ENCODE measurements around the gene CGB1.
"Not testable (repeated sequence)": the region's sequence is repeated elsewhere in the genome, so short reads cannot be mapped to it uniquely, and the experiment has no call there.

The CGB1 gene

DNA sequence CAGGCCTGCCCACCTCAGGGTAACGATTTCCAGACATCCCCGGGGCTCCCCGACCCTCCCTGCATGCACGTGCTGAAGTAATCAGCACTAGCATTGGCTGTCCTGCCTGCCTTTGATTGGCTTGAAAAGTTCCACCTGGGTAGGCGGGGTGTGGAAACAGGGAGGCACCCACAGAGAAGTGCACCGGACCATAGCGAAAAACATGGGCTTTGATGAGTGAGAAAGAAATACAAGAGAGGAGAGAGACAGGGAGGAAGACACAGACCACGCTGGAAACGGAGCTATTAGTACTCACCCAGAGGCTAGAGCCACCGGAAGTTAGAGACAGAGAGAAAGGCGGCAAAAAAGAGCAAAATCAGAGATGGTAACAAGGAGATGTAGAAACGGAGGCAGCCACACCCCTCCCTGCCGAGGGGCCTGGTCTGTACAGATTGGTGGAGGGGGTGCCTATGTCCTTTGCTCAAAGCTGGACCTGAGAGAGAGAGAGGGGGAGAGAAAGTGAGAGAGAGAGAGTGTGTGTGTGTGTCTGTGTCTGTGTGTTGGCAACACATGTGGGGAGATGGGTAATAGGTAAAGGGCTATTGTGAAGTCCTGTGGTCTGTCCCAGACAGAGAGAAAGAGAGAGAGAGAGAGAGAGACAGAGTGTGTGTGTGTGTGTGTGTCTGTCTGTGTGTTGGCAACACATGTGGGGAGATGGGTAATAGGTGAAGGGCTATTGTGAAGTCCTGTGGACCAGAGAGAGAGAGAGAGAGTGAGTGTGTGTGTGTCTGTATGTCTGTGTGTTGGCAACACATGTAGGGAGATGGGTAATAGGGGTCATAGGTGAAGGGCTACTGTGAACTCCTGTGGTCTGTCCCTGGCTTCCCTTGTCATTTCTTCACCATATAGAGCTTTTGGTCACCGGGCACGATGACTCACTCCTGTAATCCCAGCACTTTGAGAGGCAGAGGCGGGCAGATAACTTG, 15.5 kb downstream of the CGB1 start:
- no peak overlapping the region for H3K9ac ChIP-seq (ENCODE audit: low read depth, low read length)
- no peaks in the 10 kb centered on the region for H3K36me3 ChIP-seq (ENCODE audit: insufficient read depth, low read length)
- no peaks in the 10 kb centered on the region for H3K9me3 ChIP-seq (ENCODE audit: control insufficient read depth, insufficient read depth, low read length)
- peaks cover 12% of the 10 kb centered on the region; the same call in 1 of the 2 replicates for H3K4me1 ChIP-seq (ENCODE audit: insufficient read depth, low read length)

DNA sequence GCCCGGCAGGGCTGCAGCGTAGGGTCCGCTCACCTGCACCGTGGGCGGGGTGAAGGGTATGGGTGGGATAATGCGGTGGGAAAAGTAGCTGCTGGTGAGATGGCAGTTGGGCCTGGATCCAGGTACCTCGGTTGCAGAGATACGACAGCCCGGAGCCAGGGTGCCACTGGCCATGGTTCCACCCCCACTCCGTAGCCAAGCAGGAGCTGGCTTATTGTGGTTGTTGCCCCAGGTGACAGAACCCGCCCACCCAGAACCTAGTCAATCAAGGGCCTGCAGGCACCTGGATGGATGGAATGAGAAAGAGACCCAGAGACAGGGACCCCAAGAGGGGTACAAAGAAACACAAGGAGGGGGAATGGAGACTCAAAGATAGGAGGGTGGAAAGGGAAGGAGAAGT, 16.4 kb downstream of the CGB1 start:
- H3K4me1 ChIP-seq (ENCODE audit: insufficient read depth, low read length): peaks cover 12% of the 10 kb centered on the region; the same call in 1 of the 2 replicates
- H3K9ac ChIP-seq (ENCODE audit: low read depth, low read length): peak overlapping the region; percentile 75; the same call in 1 of the 2 replicates
- H3K9me3 ChIP-seq (ENCODE audit: control insufficient read depth, insufficient read depth, low read length): no peaks in the 10 kb centered on the region
- no peaks in the 10 kb centered on the region for H3K36me3 ChIP-seq (ENCODE audit: insufficient read depth, low read length)

DNA sequence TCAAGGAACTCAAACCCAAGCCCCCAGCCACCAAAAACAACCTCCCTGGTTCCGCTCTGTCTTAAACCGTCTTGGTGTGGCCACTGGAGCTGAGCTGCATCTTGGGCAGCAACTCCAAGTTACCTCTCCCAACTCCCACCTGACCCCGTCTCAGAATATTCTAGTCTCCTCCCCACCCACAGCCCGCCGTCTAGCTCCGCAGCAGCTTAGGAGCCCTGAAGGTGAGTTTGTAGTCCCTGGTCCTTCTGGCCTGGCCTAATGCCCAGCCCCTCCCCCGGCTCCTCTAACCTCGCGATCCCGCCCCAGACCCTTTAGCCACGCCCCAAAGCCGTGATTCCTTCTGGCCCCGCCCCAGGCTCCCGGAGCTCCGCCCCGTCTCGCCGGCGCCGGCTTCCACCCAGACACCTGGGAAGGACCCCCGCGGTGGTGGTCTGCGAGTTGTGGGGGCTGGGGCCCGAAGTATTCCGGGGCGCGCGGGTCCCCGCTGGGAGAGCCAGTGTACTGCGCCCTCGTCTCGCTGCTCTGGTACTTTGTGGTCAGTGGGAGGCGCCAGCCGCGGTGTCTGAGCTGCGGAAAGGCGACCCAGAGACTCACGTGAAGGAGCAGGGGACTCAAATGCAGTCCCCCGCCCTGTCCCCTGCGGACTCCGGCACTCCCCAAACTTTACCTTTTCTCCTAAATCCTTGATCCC, 17.3 kb downstream of the CGB1 start:
- H3K36me3 ChIP-seq (ENCODE audit: insufficient read depth, low read length): 0 out of 2 replicates have a peak, but pooled peaks cover 7% of the 10 kb centered on the region
- H3K9me3 ChIP-seq (ENCODE audit: control insufficient read depth, insufficient read depth, low read length): no peaks in the 10 kb centered on the region
- peak overlapping the region; percentile 75 for H3K9ac ChIP-seq (ENCODE audit: low read depth, low read length)
- peaks cover 12% of the 10 kb centered on the region; the same call in 1 of the 2 replicates for H3K4me1 ChIP-seq (ENCODE audit: insufficient read depth, low read length)

- H3K36me3 ChIP-seq (ENCODE audit: insufficient read depth, low read length); H3K9me3 ChIP-seq (ENCODE audit: control insufficient read depth, insufficient read depth, low read length): not testable (repeated sequence)
- H3K4me1 ChIP-seq (ENCODE audit: insufficient read depth, low read length): peaks cover 12% of the 10 kb centered on the region; the same call in 1 of the 2 replicates
- H3K9ac ChIP-seq (ENCODE audit: low read depth, low read length): peak overlapping the region; percentile 75
Observed at GRCh38 chr19:49018388-49019241, 18.1 kb downstream of the CGB1 start.

DNA sequence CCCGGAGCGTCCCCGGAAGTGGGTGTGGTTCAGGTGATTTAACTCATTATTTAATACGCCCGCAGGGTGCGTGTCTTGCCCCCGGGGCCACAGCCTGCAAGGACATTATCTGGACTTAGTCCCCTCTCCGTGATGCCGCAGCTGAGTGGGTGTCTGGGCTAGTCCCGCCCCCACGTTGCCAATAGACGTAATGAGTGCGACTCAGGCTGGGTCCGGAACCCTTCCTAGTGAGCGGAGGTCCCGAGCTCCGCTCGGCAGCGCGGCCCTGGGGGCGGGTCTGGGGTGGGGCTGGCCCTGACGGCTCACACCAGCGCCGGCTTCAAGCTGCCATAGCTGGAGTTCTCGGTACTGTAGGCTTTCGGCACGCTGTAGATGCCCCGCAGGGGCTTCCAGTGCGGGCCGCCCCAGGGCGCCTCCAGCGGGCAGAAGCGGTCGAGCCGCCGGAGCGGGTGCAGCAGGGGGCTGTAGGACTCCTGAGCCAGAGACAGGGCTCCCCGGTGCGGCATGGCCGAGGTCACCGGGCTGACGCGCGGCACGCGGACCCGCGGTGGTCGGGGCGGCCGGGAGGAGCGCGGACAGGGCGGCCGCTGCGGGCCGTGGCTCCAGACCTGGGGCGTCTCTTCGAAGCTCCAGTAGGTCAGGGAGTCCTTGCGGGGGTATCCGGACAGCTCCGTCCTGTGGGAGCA, 18.9 kb downstream of the CGB1 start:
- H3K4me1 ChIP-seq (ENCODE audit: insufficient read depth, low read length): peaks cover 12% of the 10 kb centered on the region; the same call in 1 of the 2 replicates
- H3K36me3 ChIP-seq (ENCODE audit: insufficient read depth, low read length): peaks cover 7% of the 10 kb centered on the region; the same call in 1 of the 2 replicates
- H3K9ac ChIP-seq (ENCODE audit: low read depth, low read length): peak overlapping the region; percentile 75
- no peaks in the 10 kb centered on the region for H3K9me3 ChIP-seq (ENCODE audit: control insufficient read depth, insufficient read depth, low read length)

GRCh38 chr19:49017041-49017665, 19.5 kb downstream of the CGB1 start, which contains the start of gene LHB:
TSS of gene LHB (minus strand) at chr19:49017091. CDS start at chr19:49017081, 10 bp downstream.
- Histone ChIP-seq H3K9me3 (ENCODE audit: control insufficient read depth, insufficient read depth, low read length) (no peaks in the 10 kb centered on the region), H3K4me1 (ENCODE audit: insufficient read depth, low read length) (peaks cover 12% of the 10 kb centered on the region; the same call in 1 of the 2 replicates), H3K36me3 (ENCODE audit: insufficient read depth, low read length) (peaks cover 7% of the 10 kb centered on the region; the same call in 1 of the 2 replicates), H3K9ac (ENCODE audit: low read depth, low read length) (peak within 1 kb of the TSS; percentile 75; the same call in 1 of the 2 replicates)

GRCh38 chr19:49016067-49016839, 20.4 kb downstream of the CGB1 start:
- Histone ChIP-seq H3K9ac (ENCODE audit: low read depth, low read length) (no peak overlapping the region), H3K4me1 (ENCODE audit: insufficient read depth, low read length) (peaks cover 8% of the 10 kb centered on the region; the same call in 1 of the 2 replicates), H3K9me3 (ENCODE audit: control insufficient read depth, insufficient read depth, low read length) (no peaks in the 10 kb centered on the region), H3K36me3 (ENCODE audit: insufficient read depth, low read length) (peaks cover 14% of the 10 kb centered on the region; the same call in 1 of the 2 replicates)

DNA sequence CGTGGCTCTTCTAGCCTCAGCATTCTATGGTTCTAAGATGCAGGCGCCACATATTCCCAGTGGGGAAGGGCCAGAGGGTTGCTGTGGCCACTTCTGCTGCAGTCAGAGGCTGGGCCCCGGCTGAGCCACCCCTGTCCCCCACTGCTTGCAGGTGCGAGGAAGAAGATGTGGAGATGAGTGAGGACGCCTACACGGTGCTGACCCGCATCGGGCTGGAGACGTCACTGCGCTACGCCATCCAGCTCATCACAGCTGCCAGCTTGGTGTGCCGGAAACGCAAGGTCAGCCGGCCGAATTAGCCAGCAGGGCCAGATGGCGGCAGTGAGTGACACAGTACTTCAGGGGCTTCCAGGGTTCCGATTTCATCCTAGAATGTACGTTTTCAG, 21.8 kb downstream of the CGB1 start:
- Histone ChIP-seq H3K4me1 (ENCODE audit: insufficient read depth, low read length) (no peaks in the 10 kb centered on the region), H3K36me3 (ENCODE audit: insufficient read depth, low read length) (peaks cover 20% of the 10 kb centered on the region)

GRCh38 chr19:49014123-49014869, 22.4 kb downstream of the CGB1 start:
- Histone ChIP-seq H3K9ac (ENCODE audit: low read depth, low read length) (no peak overlapping the region), H3K9me3 (ENCODE audit: control insufficient read depth, insufficient read depth, low read length) (no peaks in the 10 kb centered on the region), H3K4me1 (ENCODE audit: insufficient read depth, low read length) (no peaks in the 10 kb centered on the region), H3K36me3 (ENCODE audit: insufficient read depth, low read length) (peaks cover 20% of the 10 kb centered on the region)

More for the DNA sequence above, 21.8 kb downstream of the CGB1 start:
- Histone ChIP-seq H3K9me3 (ENCODE audit: control insufficient read depth, insufficient read depth, low read length) (no peaks in the 10 kb centered on the region), H3K9ac (ENCODE audit: low read depth, low read length) (no peak overlapping the region)

GRCh38 chr19:49011194-49011593, 25.5 kb downstream of the CGB1 start:
- H3K36me3 ChIP-seq (ENCODE audit: insufficient read depth, low read length): peaks cover 24% of the 10 kb centered on the region
- no peak overlapping the region for H3K9ac ChIP-seq (ENCODE audit: low read depth, low read length)
- H3K9me3 ChIP-seq (ENCODE audit: control insufficient read depth, insufficient read depth, low read length): no peaks in the 10 kb centered on the region
- H3K4me1 ChIP-seq (ENCODE audit: insufficient read depth, low read length): no peaks in the 10 kb centered on the region

DNA sequence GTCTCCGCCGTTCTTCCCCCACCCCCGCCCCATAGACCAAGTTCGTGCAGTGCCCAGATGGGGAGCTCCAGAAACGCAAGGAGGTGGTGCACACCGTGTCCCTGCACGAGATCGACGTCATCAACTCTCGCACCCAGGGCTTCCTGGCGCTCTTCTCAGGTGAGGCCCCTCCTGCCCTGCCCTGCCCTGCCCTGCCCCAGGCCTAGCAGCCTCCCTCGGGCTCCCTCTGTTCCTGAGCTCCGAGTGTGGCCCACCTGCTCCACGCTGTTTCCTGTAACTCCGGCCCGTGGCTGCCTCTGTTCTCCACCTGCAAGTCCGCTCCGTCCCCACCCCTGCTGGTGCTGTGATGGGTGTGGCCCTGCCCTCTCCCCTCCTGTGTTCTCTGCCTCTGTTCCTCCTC, 26.2 kb downstream of the CGB1 start:
- H3K36me3 ChIP-seq (ENCODE audit: insufficient read depth, low read length): peaks cover 24% of the 10 kb centered on the region
- no peak overlapping the region for H3K9ac ChIP-seq (ENCODE audit: low read depth, low read length)
- H3K9me3 ChIP-seq (ENCODE audit: control insufficient read depth, insufficient read depth, low read length): no peaks in the 10 kb centered on the region
- no peaks in the 10 kb centered on the region for H3K4me1 ChIP-seq (ENCODE audit: insufficient read depth, low read length)

GRCh38 chr19:49009828-49010227, 26.9 kb downstream of the CGB1 start:
- no peak overlapping the region for H3K9ac ChIP-seq (ENCODE audit: low read depth, low read length)
- H3K36me3 ChIP-seq (ENCODE audit: insufficient read depth, low read length): peaks cover 26% of the 10 kb centered on the region
- no peaks in the 10 kb centered on the region for H3K4me1 ChIP-seq (ENCODE audit: insufficient read depth, low read length)
- no peaks in the 10 kb centered on the region for H3K9me3 ChIP-seq (ENCODE audit: control insufficient read depth, insufficient read depth, low read length)
